ENCODE results near the gene SOX5. TPM values are rescaled to one million over a fixed set of nuclear protein-coding genes. Genes with fewer than 3 reads are reported as not detected.

Gene SOX5
- total RNA-seq, 1 experiment from 2014 or later: 3.1 TPM

DNA sequence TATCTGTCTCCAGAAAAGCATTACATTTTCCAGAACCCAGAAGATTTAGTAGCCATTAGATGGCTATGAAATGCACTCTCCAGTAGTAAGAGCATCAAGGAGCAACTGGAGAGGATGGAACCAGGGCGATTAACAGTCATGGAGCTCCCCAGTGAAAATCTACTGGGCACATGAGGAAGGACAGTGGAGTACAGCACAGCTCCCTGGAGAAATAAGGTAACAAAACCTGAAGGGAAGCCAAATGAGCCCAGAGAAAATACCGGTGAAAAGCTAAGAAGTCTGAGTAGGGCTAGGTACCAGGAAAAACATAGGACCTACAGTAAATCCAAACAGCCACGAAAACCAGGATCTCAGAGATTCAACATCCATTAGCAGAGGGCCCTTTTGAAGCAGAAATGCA is 21.6 kb downstream of the SOX5 start:
- Histone ChIP-seq H3K23me2 (ENCODE audit: insufficient read length, low read depth, low read length, poor library complexity, severe bottlenecking) (no peaks in the 10 kb centered on the region), H2BK15ac (ENCODE audit: low read depth, low read length) (no peak overlapping the region), H3K23ac (ENCODE audit: insufficient read length, low read depth, low read length) (no peak overlapping the region), H3K9me3 (ENCODE audit: control insufficient read depth, low read depth, low read length) (no peaks in the 10 kb centered on the region), H3K27ac (ENCODE audit: insufficient read length, low read depth, low read length) (no peak overlapping the region), H3K56ac (ENCODE audit: insufficient read length, low read depth, low read length) (no peak overlapping the region), H3K14ac (ENCODE audit: insufficient read depth, low read length) (no peak overlapping the region), H4K8ac (replicated peaks; ENCODE audit: insufficient read length, low read depth, low read length) (no peak overlapping the region), H2AK5ac (ENCODE audit: insufficient read length, low read length) (no peak overlapping the region), H3K4me1 (ENCODE audit: insufficient read depth, low read length) (no peaks in the 10 kb centered on the region), H3K4me2 (ENCODE audit: insufficient read depth, insufficient read length, low read length) (no peak overlapping the region), H4K5ac (ENCODE audit: insufficient read length, low read depth, low read length) (no peak overlapping the region), H3K18ac (ENCODE audit: insufficient read length, low read depth, low read length) (no peak overlapping the region), H3K9ac (ENCODE audit: extremely low read depth, insufficient read length, low read length) (no peak overlapping the region), H2BK120ac (ENCODE audit: low read depth, low read length, poor library complexity, severe bottlenecking) (no peak overlapping the region), H4K91ac (ENCODE audit: insufficient read length, low read depth, low read length) (no peak overlapping the region), H3K4ac (ENCODE audit: low read depth, low read length) (no peak overlapping the region), H2BK20ac (ENCODE audit: low read depth, low read length, poor library complexity, severe bottlenecking) (no peak overlapping the region), H3K79me2 (ENCODE audit: insufficient read depth, low read length) (no peaks in the 10 kb centered on the region), H2BK12ac (ENCODE audit: insufficient read length, low read depth, low read length) (no peak overlapping the region), H3K79me1 (ENCODE audit: insufficient read depth, low read depth, low read length, poor library complexity, severe bottlenecking) (no peaks in the 10 kb centered on the region), H3K27me3 (ENCODE audit: insufficient read depth, low read length) (no peaks in the 10 kb centered on the region), H2BK5ac (ENCODE audit: insufficient read length, low read length) (no peak overlapping the region), H4K20me1 (ENCODE audit: control insufficient read depth, insufficient read depth, insufficient read length) (no peaks in the 10 kb centered on the region), H2AFZ (ENCODE audit: low read length) (no peak overlapping the region), H3T11ph (ENCODE audit: low read length) (no peak overlapping the region)
- H3K27me3 Mint-ChIP-seq (ENCODE audit: low read depth): no peaks in the 10 kb centered on the region
- no CpG with 5 or more reads among the region's 3 CpGs for WGBS (ENCODE audit: extremely low coverage, insufficient read length, low lambda C conversion rate)
- no peak overlapping the region for H3K4me3 Mint-ChIP-seq
- TF ChIP-seq, protein P1, sequence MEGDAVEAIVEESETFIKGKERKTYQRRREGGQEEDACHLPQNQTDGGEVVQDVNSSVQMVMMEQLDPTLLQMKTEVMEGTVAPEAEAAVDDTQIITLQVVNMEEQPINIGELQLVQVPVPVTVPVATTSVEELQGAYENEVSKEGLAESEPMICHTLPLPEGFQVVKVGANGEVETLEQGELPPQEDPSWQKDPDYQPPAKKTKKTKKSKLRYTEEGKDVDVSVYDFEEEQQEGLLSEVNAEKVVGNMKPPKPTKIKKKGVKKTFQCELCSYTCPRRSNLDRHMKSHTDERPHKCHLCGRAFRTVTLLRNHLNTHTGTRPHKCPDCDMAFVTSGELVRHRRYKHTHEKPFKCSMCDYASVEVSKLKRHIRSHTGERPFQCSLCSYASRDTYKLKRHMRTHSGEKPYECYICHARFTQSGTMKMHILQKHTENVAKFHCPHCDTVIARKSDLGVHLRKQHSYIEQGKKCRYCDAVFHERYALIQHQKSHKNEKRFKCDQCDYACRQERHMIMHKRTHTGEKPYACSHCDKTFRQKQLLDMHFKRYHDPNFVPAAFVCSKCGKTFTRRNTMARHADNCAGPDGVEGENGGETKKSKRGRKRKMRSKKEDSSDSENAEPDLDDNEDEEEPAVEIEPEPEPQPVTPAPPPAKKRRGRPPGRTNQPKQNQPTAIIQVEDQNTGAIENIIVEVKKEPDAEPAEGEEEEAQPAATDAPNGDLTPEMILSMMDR (conservative IDR thresholded peaks at IDR 0.05): no peak; the same call in 2 of the 3 replicates
- H3K36me3 Mint-ChIP-seq (ENCODE audit: insufficient read depth in 1 of 3, low read depth in 3 of 3): no peaks in the 10 kb centered on the region
- peaks cover 0 to 4% of the 10 kb centered on the region in 2 experiments; a peak in 1 of 4 replicates for H3K4me1 Mint-ChIP-seq
- H3K27ac Mint-ChIP-seq: peak overlapping the region in 2 of 3 experiments; percentile 27 to 55; a peak in 2 of 7 replicates
- no peak for DNase-seq
- H3K9me3 Mint-ChIP-seq: no peaks in the 10 kb centered on the region

Measured in H9 (cell line).